Neural progenitor cell (in vitro differentiated cells): Measurements from ENCODE around the gene RRP8. TPM values are rescaled to one million over a fixed set of nuclear protein-coding genes. Genes with fewer than 3 reads are reported as not detected.

Source experiments
- DNase-seq: peaks from one replicate; pipeline ENCODE4 v3.0.0-alpha.2; 2016; ENCODE audit warnings: low spot score
- H2AFZ ChIP-seq: fragments of 200-600 bp; sonication (generic); replicated peaks from 2 replicates; pipeline ENCODE4 v1.6.1; 2016; ENCODE audit warnings: antibody characterized with exemption
- H3F3A ChIP-seq: fragments of 200-600 bp; sonication (generic); 2 replicates; pipeline ENCODE4 v1.6.1; 2016; ENCODE audit warnings: antibody characterized with exemption, low read depth
- H3K27ac ChIP-seq: fragments of 200-600 bp; sonication (generic); 2 replicates; pipeline ENCODE4 v1.5.1; 2016; ENCODE audit warnings: mild to moderate bottlenecking
- H3K27me3 ChIP-seq: fragments of 200-600 bp; sonication (generic); 2 replicates; pipeline ENCODE4 v1.6.1; 2016; ENCODE audit warnings: mild to moderate bottlenecking, moderate library complexity
- H3K36me3 ChIP-seq: fragments of 200-600 bp; sonication (generic); 2 replicates; pipeline ENCODE4 v1.5.1; 2016
- H3K4me1 ChIP-seq: fragments of 200-600 bp; sonication (generic); 2 replicates; pipeline ENCODE4 v1.6.1; 2016; ENCODE audit warnings: mixed run types
- H3K4me2 ChIP-seq: fragments of 200-600 bp; sonication (generic); 2 replicates; pipeline ENCODE4 v1.6.1; 2016
- H3K4me3 ChIP-seq: fragments of 200-600 bp; sonication (generic); 2 replicates; pipeline ENCODE4 v1.5.1; 2016
- H3K79me2 ChIP-seq: fragments of 200-600 bp; sonication (generic); 2 replicates; pipeline ENCODE4 v1.6.1; 2016; ENCODE audit warnings: low read depth
- H3K9ac ChIP-seq: fragments of 200-600 bp; sonication (generic); 2 replicates; pipeline ENCODE4 v1.6.1; 2016
- H3K9me3 ChIP-seq: fragments of 200-600 bp; sonication (generic); 2 replicates; pipeline ENCODE4 v1.5.1; 2016; ENCODE audit warnings: low read depth
- H4K20me1 ChIP-seq: fragments of 200-600 bp; sonication (generic); 2 replicates; pipeline ENCODE4 v1.6.1; 2016; ENCODE audit warnings: low read depth
- H3K27ac Mint-ChIP-seq: 3 replicates; pipeline ENCODE4 v1.8.0; 2021; ENCODE audit warnings: mixed read lengths
- H3K27me3 Mint-ChIP-seq: 2 replicates; pipeline ENCODE4 v1.8.0; 2022; ENCODE audit warnings: low read depth, mild to moderate bottlenecking, inconsistent platforms, moderate library complexity, mixed read lengths; ENCODE audit not compliant: insufficient read depth
- H3K36me3 Mint-ChIP-seq: 3 replicates; pipeline ENCODE4 v1.8.0; 2021; ENCODE audit warnings: mixed read lengths
- H3K4me1 Mint-ChIP-seq: 3 replicates; pipeline ENCODE4 v1.8.0; 2021; ENCODE audit warnings: mixed read lengths
- H3K4me3 Mint-ChIP-seq: 3 replicates; pipeline ENCODE4 v1.8.0; 2021; ENCODE audit warnings: mild to moderate bottlenecking, moderate library complexity, mixed read lengths
- H3K9me3 Mint-ChIP-seq: 3 replicates; pipeline ENCODE4 v1.8.0; 2020; ENCODE audit warnings: mixed read lengths
- CTCF ChIP-seq: fragments of 200-600 bp; sonication (generic); IDR thresholded peaks from 2 replicates; pipeline ENCODE4 v1.5.1; 2017; ENCODE audit warnings: antibody characterized with exemption, mild to moderate bottlenecking
- EZH2 ChIP-seq: fragments of 200-600 bp; sonication (generic); IDR thresholded peaks from 2 replicates; pipeline ENCODE4 v1.6.1; 2017; ENCODE audit warnings: antibody characterized with exemption, mild to moderate bottlenecking, moderate library complexity
- EZH2phosphoT487 ChIP-seq: fragments of 200-600 bp; sonication (generic); IDR thresholded peaks from 2 replicates; pipeline ENCODE4 v1.6.1; 2017; ENCODE audit warnings: antibody characterized with exemption
- total RNA-seq: library from RNA; depleted of rRNA; stranded (reverse); fragments of >200 nt; gene quantifications from 2 replicates; pipeline ENCODE4 v1.2.3, GENCODE V29; 2015; ENCODE audit warnings: low replicate concordance

RRP8 gene
- total RNA-seq, 1 donor from 2014 or later: 16.0 TPM

GRCh38 chr11:6629573-6629891 is 26.1 kb upstream of the RRP8 start:
- Histone ChIP-seq H3K9me3 (no peaks in the 10 kb centered on the region), H3K79me2 (no peaks in the 10 kb centered on the region), H4K20me1 (peaks cover 4% of the 10 kb centered on the region), H3K4me2 (peak overlapping the region; percentile 91), H3K4me3 (peak overlapping the region; percentile 51), H3K27ac (no peak overlapping the region), H3K27me3 (peaks cover 40% of the 10 kb centered on the region), H3K36me3 (no peaks in the 10 kb centered on the region), H3K4me1 (peaks cover 3% of the 10 kb centered on the region), H3K9ac (no peak overlapping the region), H2AFZ (peak overlapping the region; percentile 96), H3F3A (peaks cover 9% of the 10 kb centered on the region)
- Mint-ChIP-seq H3K27ac (no peak overlapping the region), H3K27me3 (peaks cover 7% of the 10 kb centered on the region), H3K4me1 (no peaks in the 10 kb centered on the region), H3K9me3 (no peaks in the 10 kb centered on the region), H3K36me3 (peaks cover 36% of the 10 kb centered on the region), H3K4me3 (no peak overlapping the region)
- no peak for DNase-seq
- TF ChIP-seq CTCF (no peak), EZH2phosphoT487 (no peak), EZH2 (no peak)

DNA sequence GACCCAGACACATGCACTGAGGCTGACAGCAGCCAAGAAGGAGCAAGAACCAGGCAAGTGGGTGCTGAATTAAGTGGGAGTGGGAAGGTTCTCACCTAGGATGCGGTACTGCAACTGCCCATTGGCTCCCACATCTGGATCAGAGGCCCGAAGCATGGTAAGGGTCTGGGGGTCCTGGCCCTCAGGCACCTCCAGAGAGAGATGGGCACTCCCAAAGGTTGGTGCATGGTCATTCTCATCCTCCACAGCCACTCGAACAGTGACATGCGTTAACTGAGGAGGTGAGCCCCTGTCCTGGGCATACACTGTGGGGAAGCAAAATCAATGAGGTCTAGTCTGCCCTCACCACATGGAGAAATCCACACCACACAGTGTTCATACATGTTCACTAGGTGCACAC is 25.1 kb upstream of the RRP8 start:
- TF ChIP-seq EZH2: no peak
- no peak for TF ChIP-seq EZH2phosphoT487
- TF ChIP-seq CTCF: no peak
- H2AFZ ChIP-seq: no peak overlapping the region
- H3K27ac Mint-ChIP-seq: no peak overlapping the region
- H3K79me2 ChIP-seq: no peaks in the 10 kb centered on the region
- H3K4me1 Mint-ChIP-seq: no peaks in the 10 kb centered on the region
- peaks cover 40% of the 10 kb centered on the region for H3K27me3 ChIP-seq
- peaks cover 4% of the 10 kb centered on the region for H4K20me1 ChIP-seq
- H3K27me3 Mint-ChIP-seq: peaks cover 7% of the 10 kb centered on the region
- H3K4me2 ChIP-seq: no peak overlapping the region
- H3K9ac ChIP-seq: no peak overlapping the region
- no peak overlapping the region for H3K4me3 Mint-ChIP-seq
- H3K4me3 ChIP-seq: no peak overlapping the region
- peaks cover 3% of the 10 kb centered on the region for H3K4me1 ChIP-seq
- H3K36me3 Mint-ChIP-seq: peaks cover 41% of the 10 kb centered on the region
- no peaks in the 10 kb centered on the region for H3K9me3 ChIP-seq
- peaks cover 9% of the 10 kb centered on the region for H3F3A ChIP-seq
- H3K9me3 Mint-ChIP-seq: no peaks in the 10 kb centered on the region
- H3K27ac ChIP-seq: no peak overlapping the region
- H3K36me3 ChIP-seq: no peaks in the 10 kb centered on the region
- no peak for DNase-seq

DNA sequence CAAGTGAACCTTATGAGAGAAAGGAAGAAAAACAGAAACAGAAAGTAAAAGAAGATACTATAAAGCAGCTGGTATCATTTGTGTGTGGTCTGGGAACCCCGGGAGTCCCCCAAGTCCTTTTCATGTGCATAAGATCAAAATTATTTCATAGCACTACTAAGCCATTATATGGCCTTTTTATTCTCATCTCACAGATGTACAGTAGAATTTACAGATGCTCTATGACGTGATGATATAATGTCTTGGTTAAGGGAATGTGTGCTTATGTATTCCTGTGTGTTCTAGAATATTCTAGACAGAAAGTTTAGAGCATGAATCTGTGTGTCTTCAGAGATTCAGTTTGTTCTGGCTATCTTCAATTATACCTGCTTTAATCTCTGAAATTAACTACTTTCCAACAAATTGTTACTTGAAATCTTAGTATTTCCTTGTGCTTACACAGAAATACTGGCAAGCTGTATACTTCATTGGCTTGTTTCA is 24.4 kb upstream of the RRP8 start:
- peaks cover 6% of the 10 kb centered on the region for H3K27me3 Mint-ChIP-seq
- peaks cover 39% of the 10 kb centered on the region for H3K36me3 Mint-ChIP-seq
- H3K9ac ChIP-seq: no peak overlapping the region
- H3K27ac Mint-ChIP-seq: no peak overlapping the region
- H3K4me1 Mint-ChIP-seq: no peaks in the 10 kb centered on the region
- H3K4me1 ChIP-seq: peaks cover 3% of the 10 kb centered on the region
- no peak for TF ChIP-seq CTCF
- no peak for TF ChIP-seq EZH2
- no peak for TF ChIP-seq EZH2phosphoT487
- no peak for DNase-seq
- H3K27me3 ChIP-seq: peaks cover 40% of the 10 kb centered on the region
- no peaks in the 10 kb centered on the region for H3K79me2 ChIP-seq
- no peak overlapping the region for H3K27ac ChIP-seq
- no peak overlapping the region for H3K4me3 ChIP-seq
- H3K4me2 ChIP-seq: no peak overlapping the region
- no peaks in the 10 kb centered on the region for H3K9me3 Mint-ChIP-seq
- no peak overlapping the region for H3K4me3 Mint-ChIP-seq
- peaks cover 4% of the 10 kb centered on the region for H4K20me1 ChIP-seq
- peaks cover 9% of the 10 kb centered on the region for H3F3A ChIP-seq
- no peaks in the 10 kb centered on the region for H3K9me3 ChIP-seq
- H2AFZ ChIP-seq: no peak overlapping the region
- no peaks in the 10 kb centered on the region for H3K36me3 ChIP-seq
